ENCODE measurements around the gene SLC5A11.
"Not testable (repeated sequence)": the region's sequence is repeated elsewhere in the genome, so short reads cannot be mapped to it uniquely, and the experiment has no call there.

SLC5A11 gene, protein sequence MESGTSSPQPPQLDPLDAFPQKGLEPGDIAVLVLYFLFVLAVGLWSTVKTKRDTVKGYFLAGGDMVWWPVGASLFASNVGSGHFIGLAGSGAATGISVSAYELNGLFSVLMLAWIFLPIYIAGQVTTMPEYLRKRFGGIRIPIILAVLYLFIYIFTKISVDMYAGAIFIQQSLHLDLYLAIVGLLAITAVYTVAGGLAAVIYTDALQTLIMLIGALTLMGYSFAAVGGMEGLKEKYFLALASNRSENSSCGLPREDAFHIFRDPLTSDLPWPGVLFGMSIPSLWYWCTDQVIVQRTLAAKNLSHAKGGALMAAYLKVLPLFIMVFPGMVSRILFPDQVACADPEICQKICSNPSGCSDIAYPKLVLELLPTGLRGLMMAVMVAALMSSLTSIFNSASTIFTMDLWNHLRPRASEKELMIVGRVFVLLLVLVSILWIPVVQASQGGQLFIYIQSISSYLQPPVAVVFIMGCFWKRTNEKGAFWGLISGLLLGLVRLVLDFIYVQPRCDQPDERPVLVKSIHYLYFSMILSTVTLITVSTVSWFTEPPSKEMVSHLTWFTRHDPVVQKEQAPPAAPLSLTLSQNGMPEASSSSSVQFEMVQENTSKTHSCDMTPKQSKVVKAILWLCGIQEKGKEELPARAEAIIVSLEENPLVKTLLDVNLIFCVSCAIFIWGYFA

DNA sequence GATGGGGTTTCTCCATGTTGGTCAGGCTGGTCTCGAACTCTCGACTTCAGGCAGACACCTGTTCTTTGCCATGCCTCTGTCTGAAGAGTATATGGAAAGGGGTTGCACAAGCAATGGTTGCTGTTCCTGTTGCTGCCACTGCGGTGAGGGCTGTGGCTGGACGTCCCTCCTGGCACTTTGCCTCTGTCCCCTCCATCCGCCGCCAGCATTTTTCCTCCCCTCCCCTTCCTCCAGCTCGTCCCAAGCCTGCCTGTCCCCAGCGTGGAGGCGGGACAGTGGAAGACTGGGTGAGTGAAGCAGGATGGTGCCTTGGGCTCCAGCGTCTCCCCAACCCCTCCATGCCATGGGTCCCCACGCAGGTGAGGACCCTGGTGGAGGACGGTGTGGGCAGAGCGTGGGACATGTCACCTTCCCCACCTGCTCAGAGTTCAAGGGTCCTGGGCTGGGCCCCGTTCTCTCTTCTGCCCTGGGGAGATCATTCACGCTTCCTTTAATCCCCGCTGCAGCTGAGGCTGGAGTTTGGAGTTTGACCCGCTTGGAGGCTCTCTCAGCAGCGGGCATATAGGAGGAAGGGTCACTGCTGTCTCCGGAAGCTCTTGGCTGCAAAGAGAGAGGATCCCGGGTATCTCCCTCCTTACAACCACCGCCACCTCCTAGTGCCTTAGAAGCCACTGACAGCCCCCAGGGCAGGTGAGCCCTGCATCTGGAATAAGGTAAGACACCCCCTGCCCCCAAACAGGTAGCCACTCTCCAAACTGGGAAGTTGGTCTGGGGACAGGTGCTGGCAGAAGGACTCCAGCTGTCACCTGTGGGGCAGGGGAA, at the start of gene SLC5A11:
TSS of gene SLC5A11 (plus strand) at position 238 of the 822 bp plus-strand sequence. CDS start 12,681 bp downstream, outside the sequence.
- no peak for DNase-seq

DNA sequence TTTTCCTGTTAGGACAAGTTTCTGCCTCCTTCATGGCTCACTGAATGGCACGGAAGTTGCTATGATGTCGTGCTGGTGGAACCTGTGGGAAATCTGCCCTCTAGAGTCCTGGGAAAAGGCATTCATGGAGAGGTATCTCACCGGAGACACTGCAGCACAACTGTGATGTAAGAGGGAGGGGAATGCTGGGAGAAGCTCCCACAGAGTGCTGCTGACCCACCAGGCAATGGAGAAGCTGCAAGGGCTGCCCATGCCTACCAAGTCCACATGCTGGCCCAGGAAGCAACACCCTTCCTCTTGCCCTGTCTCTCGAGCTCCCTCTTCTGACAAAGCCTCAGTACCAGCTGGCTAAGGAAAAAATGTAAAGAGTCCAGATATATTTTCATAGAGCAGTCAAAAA, 45.2 kb upstream of the SLC5A11 start:
- DNase-seq, result no peak

DNA sequence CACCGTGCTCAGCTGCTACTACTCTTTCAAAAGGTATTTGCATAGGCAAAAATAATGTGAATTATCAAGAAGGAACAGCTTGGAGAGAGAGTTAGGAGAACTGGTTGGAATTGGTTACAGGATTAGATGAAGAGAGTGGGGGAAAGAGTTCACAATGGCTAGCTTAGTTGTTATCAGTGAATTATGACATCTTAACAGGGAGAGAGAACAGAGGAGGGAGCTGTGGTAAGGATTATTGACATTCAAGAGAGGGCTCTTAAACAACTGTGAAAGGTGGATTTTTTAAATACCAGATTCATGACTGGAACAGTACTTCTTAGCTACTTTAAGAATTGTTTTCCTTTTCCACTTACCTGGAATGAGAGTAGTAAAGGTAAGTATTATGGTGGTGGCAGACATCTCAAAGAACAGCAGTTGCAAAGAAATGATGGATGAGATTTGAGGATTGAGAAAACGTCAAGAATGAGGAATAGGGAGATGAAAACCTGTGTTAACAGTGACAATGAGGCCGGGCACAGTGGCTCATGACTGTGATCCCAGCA, 43.9 kb upstream of the SLC5A11 start:
- DNase-seq, result no peak

DNA sequence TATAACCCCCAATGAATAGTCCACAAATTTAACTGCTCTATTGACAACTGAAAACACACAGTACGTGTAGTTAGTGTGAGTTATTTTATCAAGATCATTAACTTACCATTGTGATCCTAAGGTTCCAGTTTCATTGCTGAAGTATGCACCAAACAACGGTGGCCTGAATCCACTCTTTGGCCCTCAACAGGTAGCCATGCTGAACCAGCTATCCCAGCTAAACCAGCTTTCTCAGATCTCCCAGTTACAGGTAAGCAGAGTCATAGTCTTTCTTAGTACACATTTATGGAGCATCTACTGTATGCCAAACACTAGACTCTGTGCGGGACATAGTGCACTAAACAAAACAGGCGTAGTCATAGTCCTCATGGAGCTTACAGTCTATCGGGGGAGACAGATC, 40.3 kb upstream of the SLC5A11 start:
- no peak for DNase-seq

DNA sequence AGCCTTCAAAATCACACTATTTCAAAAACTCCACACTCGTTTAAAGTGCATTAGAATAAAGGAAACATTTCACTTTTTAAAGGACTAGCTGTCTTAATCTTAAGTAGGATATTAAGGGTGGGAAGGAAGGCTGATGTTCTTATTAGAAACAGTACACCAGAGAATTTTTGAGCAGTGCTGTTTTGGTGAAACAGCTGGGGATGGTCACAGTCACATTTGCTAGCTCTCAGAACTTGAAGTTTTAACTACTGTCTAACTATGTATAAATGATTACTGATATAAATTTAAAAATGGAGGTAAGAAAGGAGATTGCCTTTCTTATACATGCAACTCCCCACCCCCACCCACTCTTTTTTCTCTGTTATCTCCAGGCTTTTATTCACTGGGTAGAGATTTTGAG, 38.5 kb upstream of the SLC5A11 start:
- no peak for DNase-seq

DNA sequence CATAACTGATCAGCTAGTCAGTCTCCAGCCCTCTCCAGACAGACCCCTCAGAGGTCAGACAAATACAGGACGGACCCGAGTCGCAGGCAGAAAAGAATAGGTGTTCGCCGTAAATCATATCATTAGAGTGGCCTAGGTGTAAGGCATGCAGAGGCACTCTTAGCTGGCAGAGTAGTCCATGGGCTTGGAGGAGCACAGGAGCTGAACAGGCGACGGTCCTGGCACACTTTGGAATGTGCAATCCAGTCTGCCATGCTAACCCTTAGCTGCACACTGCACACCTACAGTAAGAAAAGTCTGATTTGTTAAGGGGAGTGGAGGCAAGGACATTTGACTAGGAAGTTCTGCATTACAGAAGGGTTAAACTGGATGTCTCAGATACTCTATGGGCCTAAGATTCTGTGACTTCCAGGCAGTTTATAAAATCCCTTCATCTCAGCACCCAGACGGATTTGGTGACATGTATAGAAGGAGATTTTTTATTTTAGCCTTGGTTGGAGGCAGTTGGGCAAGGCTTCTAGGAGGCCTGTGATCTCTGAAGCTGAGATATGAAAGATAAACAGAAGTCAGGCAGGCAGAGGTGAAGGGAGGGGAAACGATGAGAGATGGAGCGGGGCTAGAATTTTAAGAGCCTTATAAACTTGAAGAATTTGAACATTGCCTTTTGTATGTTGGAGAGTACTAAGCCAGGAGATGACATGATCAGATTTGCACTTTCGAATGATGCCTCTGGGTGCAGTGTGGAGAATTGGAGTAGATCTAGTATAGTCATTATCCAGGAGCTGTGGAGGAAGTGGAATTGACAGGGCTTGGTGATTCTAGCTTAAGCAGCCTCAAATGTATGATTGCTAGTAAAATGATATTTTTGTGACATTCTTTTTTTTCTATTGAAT, 34.6 kb upstream of the SLC5A11 start:
- DNase-seq, result no peak

DNA sequence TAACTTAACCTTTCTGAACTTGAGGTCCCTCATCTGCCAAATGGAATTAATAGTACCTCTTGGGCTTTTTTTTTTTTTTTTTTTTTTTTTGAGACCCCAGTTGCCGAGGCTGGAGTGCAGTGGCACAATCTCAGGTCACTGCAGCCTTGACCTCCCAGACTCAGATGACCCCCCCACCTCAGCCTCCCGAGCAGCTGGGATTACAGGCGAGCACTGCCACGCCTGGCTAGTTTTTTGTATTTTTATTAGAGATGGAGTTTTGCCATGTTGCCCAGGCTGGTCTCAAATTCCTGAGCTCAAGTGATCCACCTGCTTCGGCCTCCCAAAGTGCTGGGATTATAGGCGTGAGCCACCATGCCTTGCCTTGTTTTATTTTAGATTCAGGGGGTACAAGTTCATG, 33.0 kb upstream of the SLC5A11 start:
- not testable (repeated sequence) for DNase-seq

DNA sequence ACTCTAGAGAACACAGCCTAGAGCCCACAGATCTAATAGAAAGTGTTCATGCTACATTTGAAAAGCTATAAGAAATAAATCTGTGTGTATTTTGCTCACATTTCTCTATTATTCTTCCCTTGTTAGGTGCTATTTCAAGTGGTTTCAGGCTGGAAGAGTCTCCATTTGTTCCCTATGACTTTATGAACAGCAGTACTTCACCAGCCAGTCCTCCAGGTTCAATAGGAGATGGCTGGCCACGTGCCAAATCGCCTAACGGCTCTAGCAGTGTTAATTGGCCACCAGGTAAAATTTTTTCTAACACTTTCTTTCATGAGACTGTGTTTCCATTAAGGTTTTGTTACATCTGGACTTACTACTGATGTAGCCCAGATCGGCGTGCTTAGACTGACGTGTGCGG, 30.7 kb upstream of the SLC5A11 start:
- DNase-seq, result no peak

DNA sequence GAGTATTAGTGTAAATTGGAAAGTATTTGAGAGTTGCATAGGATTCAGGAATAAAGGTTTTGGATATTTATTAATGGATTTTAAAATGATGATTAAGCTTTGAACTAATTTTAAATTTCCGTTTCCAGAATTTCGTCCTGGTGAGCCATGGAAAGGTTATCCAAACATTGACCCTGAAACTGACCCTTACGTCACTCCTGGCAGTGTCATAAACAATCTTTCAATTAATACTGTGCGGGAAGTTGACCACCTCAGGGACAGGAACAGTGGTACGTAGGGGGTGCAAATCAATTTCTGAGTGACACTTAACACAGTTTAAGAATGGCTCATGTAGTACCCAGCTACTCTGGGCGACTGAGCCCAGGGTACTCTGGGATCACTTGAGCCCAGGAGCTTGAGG, 29.1 kb upstream of the SLC5A11 start:
- no peak for DNase-seq

DNA sequence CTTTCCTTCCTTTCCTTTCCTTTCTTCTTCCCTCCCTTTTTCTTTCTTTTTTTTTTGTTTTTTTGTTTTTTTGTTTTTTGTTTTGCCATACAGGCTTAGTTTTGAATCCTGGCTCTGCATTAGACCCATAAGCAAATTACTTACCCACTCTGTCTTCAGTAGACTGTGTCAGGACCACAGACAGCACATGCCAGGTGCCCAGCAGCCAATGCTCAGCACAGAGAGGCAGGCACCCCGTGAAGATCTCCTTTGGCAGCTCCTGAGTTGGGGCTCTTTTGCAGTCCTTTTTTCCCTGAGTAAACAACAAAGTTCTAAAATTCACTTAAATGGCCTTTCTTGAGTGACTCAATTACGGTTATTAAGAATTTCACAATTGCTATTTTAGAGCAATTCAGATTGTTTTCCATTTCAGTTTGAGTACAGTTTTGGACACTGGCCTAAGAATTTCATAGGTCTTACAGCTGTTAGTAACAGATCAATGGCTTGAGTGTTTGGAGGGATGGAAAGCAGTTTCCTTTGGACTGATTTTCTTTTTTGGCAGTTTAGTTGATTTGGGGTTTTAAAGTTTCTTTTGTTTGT, 26.2 kb upstream of the SLC5A11 start:
- no peak for DNase-seq

DNA sequence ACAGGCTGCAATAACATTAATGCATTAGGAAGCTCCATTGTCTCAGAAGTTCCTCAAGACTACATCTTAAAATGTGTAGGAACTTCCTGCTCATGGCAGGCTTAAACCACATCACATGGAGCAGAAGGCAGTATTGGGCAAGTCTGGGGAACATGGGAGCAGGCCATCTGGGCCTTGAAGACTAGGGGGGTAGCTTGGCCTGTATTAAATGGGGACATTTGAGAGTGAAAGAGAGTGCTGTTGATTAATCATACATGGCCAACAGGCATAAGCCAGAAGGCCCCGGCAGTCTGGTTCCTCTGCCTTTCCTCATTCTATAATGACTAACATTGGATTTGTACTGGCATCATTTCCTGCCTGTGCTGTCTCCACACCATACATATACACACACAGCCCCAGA, 25.2 kb upstream of the SLC5A11 start:
- DNase-seq, result no peak

DNA sequence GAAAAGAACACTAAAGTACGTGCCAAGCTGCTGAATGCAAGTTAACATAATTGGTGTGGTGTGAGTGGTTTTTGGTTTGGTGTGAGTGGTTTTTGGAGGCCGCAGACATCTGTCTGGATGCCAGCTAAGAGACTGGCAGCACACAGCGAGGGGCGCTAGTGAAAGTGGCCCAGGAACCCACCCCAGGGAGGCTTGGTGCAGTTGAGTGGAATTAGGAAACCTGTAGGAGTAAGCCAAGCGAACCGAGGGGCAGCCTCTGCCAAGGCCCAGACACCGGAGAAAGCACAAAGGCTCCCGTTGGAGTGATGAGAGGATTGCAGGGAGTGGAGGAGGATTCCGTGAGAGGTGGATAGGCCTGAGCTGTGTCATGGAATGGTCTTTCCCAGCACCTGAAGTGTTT, 24.6 kb upstream of the SLC5A11 start:
- DNase-seq, result no peak

DNA sequence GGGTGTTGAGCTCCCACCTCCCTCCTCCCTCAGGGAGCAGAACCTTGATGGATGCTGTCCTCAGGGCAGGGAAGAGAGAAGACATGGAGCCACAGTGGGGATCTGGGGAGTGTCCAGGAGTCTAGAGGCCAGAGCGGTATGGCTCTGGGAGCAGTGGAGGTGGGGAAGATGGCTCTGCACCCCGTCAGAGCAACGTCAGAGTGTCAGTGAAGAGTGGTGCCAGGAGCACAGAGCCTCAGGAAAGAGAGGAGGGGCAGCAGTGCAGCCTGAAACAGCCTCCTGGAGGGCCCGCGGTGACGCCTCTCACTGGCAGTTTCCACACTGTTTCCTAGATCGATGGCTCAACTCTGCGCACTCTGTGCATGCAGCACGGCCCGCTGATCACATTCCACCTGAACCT, 23.2 kb upstream of the SLC5A11 start:
- DNase-seq, result no peak

DNA sequence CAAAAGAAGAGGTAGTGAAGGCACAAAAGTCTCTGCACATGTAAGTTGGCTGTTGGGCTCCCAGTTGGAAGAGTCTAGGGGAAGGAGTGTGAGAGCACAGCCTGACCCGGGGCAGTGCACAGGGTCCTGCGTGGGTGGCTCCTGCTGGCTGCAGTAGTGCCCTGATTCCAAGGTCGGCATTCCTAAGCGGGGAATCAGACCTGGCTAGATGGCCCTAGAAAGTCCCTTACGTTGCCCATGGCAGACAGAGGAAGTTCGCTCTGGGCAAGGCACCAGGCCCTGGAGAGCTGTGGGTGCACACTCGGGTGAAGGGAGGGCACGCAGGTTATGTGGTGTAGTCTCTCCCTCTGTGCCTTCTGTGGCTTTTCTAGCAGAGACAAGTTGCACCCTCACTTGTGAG, 22.8 kb upstream of the SLC5A11 start:
- DNase-seq, result no peak

DNA sequence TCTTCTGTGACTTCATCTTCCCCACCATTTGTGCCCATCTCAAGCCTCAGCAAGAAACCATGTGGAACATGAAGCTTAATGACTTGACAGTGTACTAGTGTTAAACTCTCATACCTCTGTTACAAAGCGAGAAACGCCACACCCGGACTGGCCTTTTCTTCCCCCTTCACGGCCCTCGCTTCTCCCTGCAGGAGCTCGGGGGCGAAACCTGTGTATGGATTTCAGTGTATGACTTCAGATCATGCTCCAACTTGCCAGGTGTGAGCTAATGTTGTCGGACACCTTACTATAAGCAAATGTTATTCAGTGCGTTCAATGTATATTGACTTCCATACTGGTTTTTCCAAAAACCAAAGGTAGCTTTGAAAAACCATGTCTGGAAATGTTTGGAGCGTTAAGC, 20.1 kb upstream of the SLC5A11 start:
- DNase-seq, result no peak

DNA sequence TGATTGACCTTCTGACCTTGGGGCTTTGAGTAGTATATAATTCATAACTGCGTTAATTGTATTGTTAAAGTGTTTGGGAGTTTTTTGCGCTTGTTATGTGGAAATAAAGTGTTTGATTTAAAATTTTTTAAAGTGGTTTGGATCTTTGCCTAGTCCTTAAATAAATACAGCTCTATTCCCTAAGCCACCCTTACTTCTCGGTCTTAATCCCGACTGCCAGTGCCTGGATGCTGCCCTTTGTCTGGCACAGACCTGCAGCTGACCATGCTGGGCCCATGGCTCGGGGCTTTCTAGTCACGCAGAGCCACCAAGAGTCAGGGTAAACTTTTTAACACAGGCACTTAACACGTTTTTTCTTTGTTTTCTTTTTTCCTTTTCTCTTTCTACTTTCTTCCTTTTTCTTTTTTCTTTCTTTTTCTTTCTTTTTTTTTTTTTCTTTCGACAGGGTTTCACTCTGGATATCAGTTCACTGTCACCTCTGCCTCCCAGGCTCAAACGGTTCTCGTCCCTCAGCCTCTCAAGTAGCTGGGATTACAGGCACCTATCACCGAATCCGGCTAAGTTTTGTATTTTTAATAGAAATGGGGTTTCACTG, 19.6 kb upstream of the SLC5A11 start:
- no peak for DNase-seq

DNA sequence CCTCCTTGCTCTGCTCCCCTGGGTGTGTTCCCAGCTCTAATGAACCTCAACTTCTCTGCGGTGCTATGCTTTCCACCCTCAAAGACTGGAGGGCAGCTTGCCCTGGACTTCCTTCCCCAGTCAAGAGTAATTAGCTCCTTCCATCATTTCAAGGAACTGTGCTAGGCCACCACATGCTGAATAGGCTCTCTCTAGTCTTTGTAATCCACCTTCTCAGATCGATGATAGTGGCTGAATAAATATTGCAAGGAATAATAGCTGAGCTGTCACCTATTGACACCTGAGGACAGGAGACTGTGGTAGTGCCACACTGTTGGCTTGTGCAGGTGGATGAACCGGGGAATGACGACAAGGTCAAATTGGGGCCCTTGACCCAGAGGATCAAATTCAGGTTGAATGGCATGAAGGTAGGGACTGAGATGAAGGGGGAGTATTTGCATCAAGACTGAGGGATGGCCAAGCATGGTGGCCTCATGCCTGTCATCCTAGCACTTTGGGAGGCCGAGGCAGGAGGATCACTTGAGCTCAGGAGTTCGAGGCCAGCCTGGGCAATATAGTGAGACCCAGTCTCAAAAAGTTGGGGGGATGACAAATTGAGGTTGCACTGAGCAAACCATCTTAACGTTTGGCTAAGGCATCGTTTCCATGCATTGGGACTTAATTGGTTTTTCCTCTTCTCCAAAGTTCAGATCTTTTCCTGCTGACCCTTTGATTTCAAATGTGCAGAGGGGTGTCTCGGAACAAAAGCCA, 18.8 kb upstream of the SLC5A11 start:
- no peak for DNase-seq

DNA sequence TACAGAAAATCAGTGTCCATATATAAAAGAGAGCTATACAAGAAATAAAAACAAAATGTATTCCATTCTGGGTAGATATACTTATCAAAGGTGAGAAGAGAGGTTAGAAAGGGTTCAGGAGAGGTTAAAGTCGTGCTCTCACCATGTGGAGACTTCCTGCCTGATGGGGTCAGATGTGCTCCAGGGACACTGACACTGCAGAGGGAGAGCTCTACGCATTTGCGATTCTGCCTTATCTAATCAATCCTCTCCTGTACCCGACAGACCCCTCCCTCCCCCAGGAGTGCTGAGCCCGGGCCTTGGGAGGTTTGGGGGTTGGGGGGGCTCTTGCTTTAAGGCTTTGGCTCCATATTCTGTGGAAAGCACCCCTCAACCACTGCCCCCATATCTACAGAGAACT, 16.6 kb upstream of the SLC5A11 start:
- DNase-seq, result no peak

DNA sequence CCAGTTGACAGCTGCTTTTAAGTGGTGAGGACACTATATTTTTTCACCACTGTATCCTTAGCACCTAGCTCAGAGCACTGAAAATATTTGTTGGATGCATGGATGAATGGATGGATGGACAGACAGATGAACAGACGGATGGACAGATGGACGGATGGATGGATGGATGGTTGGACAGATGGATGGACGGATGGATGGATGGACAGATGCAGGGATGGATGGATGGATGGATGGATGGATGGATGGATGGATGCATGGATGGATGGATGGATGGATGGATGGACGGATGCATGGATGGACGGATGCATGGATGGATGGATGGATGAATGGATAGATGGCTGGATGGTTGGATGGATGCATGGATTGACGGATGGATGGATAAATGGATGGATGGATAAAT, 12.4 kb upstream of the SLC5A11 start:
- DNase-seq, result no peak

DNA sequence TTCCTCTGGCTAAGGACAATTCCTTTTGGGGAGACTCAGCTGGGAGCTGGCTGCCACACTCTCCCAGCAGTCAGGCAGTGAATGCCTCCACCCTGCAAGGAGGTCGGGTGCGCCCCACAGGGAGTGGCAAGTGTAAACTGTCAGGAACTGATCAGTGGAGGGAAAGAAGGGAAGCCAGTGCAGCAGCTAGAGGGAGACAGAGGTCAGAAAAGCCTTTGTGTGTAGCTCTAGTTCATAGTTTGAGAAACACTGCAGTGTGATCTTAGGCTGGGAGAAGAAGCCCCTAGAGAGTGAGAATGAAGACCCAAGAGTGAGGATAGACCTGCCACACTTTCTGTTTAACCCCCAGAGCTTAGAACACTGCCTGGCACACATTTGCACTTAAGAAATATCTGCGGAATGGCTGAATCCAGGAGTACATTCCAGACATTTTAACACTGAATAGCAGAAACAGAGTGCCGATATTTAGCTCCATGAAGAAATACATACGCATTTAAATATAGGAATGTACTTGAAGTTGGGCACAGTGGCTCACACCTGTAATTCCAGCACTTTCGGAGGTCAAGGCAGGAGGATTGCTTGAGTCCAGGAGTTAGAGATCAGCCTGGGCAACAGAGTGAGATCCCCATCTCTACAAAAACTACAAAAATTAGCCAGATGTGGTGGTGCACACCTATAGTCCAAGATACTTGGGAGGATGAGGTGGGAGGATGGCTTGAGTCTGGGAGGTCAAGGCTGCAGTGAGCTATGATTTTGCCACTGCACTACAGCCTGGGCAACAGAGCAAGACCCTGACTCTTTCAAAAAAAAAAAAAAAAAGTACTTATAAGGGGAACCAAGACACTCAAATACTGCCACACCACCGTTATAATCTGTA, 11.1 kb upstream of the SLC5A11 start:
- DNase-seq, result no peak
